Stimulated activated CD8-positive, alpha-beta memory T cell treated with anti-CD3 and anti-CD28 coated beads, Interleukin-4, amount 100 ng/mL, for 48 hours (primary cell): ENCODE data around the gene KCNQ4.

Experiments
- DNase-seq: peaks from one replicate; pipeline ENCODE4 v3.0.0-alpha.2; 2020

KCNQ4 gene

DNA sequence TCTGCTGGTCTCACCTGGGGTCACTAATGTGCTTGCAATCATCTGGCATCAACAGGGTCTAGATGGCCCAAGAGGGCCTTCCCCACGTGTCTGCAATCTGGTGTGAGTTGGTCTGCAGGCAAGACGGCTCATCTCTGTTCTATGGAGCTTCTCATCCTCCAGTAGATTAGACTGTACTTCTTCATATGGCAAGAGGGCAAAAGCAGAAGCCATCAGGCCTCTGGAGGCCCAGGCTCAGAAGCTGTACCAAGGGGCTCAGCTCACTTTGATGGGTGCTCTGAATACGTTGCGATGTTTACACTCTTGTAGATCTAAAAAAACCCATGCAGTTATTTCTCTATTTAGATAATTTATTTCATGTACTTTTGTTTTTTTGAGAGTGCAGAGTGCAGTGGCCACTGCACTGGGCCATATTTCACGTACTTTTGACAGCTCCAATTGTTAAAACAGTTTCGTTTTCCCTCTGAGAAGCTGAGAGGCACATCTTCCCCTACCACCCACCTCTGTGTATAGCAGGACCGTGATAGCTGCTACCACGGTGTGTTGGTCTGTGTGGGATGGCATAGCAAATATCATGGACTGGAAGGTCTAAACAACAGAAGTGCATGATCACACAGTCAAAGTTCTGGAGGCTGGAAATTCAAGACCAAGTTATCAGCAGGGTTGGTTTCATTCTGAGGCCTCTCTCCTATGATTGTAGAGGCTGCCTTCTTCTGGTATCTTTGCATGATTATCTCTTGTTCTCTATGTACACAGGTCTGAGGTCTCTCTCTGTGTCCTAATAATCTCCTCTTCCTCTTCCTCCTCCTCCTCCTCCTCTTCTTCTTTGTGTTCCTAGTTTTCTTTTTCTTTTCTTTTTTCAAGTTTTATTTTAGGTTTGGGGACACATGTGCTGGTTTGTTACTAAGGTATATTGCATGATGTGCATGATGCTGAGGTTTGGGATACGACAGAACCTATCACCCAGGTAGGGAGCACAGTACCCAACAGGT lies 61.6 kb downstream of the KCNQ4 start:
- DNase-seq, result no peak

DNA sequence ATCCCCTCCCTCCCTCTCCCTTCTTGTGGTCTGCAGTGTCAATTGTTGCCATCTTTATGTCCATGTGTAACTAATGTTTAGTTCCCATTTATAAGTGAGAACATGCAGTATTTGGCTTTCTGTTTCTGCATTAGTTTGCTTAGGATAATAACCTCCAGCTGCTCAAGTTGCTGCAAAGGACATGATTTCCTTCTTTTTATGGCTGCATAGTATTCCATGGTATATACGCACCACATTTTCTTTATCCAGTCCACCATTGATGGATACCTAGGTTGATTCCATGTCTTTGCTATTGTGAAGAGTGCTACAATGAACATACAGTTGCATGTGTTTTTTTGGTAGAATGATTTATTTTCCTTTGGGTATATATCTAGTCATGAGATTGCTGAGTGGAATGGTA lies 62.3 kb downstream of the KCNQ4 start:
- DNase-seq, result no peak

DNA sequence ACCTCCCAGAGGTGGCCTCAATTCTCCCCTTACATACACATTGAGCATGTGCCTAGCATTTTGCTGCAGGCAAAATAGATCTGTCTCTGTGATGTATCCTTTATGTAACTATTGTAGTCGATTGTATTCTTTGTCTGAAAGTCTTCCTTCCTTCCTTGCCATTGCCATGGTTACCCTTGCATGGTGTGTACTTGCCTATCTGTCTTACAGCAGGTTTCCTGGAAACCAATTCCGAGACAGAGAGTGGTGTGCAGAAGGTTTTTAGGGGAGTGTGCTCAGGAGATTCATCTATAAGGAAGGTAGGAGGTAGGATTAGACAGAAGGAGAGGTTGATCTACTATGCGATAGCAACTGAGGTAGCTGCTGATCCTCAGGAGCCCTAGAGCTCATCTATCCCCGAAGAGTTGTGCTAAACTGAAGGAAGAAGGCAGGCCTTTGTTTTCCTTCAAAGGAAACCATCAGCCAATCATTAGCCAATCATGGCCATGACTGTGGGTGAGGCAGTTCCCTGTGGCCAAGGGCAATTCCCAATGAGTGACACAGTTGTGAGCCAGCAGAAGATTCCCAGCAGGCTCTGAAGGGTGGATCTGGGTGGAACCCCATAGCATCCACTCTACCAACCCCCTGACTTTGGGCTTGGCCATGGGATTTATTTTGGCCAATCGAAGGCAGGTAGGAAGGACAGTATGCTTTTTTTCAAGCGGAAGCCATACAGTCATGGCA lies 63.6 kb downstream of the KCNQ4 start:
- DNase-seq, result no peak

DNA sequence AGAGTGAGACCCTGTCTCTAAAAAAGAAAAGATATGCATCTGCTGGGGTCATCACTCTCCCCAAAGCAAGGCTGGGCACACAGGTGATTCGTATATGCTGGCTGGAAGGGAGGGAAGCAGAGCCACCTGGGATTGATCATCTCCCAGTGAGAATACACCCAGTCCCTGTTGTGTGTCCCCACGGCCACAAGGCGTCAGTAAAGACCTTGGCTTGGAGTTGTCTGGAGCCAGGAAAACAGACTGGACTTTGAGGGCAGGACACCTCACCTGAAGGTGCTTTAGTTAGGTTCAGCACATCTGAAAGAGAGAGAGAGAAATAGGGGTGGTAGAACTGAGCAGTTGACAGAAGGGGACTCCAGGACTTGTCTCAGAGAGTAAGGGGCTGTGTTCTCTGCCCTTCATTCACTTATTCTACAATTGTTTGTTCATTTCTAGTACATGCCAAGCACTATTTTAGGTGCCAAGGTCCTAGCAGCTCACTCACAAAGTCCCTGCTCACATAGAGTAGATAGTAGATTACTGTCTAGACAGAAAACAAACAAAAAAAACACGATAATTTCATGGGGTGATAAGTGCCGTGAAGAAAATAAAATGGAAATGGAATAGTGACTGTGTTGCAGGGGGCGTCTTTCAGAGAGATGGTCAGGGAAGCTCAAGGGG lies 65.1 kb downstream of the KCNQ4 start:
- DNase-seq, result no peak

DNA sequence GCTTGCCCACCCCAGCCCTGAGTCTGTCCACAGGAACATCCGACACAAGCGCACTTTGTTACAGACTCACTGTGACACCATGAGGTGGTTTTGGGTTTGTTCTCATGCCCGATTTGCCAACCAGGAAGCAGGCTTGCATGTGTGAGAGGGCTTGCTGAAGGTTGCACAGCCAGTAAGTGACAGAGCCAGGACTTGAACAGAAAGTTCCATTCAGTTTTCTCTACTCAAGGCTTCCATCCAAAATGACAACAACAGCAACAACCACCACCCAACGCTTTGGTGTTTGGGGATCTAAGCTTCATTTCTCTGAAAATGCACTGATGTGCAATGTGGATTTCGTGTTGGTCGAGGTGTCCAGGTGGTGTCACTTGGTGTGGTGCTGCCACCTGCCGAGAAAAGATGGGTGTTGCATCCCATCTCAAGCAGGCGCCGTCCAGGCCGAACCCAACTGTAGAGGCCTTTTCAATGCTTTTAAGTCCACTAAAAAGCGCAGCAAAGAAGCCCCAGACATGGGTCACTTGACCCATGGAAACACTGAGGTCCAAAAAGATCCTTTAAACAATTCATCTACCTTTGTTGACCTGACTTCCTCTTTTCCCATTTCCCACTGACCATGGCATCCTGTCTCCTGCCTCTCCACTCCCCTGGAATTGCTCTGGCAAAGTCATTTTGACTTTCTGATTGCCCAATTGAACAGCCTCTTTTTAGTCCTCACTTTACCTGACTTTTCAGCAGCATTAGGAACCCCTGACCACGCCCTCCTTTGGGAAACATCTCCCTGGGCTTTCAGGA lies 66.4 kb downstream of the KCNQ4 start:
- peak; percentile 88 for DNase-seq

DNA sequence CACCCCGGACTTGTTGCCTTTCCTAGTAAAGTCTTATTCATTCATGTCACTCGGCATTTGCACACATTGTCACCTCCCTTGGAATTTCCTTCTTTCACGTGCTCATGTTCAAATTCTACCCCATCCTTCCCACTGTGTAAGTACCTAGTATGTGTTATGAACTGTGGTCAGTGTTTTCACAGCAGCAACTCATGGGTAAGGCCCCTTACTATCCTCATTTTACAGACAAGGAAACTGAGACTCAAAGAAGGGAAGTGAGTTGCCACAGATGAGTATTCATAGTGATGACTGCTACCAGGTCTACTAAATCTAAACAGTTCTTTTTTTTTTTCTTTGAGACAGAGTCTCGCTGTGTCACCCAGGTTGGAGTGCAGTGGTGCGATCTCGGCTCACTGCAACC lies 68.1 kb downstream of the KCNQ4 start:
- no peak for DNase-seq

DNA sequence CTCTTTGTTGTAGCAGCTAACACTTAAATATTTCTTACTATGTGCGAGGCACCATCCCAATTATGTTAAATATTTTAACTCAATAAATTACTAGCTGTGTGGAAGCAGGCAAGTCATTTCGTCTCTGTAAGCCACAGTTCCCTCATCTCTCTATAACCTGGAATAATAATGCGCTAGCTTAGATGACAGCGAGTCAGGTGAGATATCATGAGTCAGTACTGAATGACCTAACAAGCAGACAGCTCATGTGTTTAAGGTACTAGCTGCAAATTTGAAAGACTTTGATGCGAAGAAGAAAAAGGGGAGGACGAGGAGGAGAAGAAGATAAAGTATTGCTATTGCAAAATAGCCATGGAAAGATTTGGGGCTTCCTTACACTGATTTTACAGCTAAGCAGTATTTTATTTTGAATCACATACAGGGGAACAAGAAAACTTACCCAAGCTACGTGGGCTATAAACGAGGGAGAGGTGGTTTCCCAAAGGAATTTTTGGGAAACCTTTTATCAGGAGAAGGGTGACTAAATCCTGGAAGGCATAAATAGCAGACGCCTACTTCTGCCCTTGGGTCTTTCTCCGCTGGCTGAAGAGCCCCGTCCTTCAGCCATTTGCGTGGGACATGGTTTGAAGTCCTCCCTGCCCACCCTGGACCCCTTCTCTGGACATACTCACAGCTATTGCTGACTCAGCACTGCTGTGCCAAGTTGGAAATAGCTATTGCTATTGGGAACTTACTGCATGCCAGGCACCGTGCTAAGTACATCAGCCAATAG lies 69.7 kb downstream of the KCNQ4 start:
- DNase-seq, result no peak

DNA sequence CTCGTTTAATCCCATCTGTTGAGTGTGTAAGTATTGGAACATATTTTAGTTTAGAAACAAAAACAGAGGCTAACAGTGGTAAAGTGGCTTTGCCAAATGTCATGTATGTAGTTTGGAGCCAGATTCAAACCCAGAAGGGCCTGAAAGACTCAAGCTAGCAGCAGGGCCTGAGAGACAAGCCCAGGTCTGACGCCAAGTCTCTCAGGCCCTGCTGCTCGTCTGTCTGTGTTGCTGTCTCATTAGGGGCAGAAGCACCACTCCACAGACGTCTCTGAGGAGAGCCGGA lies 70.2 kb downstream of the KCNQ4 start:
- no peak for DNase-seq

DNA sequence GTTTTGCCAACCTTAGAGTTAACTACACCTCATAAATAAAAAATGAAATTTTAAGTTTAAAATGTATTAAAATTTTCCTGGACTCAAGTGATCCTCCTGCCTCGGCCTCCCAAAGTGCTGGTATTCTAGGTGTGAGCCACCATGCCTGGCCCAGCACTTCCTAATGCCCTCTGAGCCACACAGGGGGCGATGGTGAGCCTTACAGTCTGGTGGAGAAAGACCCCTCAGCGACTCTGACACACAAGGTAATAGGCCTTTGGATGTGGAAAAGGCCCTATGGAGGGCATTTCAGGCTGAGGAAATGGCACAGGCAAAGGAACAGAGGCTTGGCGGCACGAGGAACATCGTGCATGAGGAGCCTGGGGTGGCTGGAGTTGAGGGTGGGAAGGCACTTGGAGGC lies 71.9 kb downstream of the KCNQ4 start:
- peak; percentile 48 for DNase-seq

DNA sequence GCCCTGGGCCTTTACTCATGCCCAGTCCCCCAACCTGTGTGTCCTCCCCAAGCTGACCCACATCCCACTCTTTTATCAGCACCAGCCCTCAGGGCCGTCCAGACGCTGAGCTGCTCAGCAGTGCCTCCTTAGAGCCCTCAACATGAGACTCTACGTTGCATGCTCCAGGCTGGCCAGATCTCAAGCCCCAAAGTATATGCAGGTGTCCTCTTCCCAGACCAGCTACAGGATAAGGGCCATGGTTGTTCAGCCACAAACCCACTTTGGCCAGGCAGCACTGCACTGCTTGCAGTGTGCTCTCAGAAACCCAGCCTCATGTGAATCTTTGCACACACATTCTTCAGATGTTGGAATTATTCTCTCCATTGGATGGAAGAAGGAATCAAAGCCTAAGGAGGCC lies 72.5 kb downstream of the KCNQ4 start:
- DNase-seq, result no peak

DNA sequence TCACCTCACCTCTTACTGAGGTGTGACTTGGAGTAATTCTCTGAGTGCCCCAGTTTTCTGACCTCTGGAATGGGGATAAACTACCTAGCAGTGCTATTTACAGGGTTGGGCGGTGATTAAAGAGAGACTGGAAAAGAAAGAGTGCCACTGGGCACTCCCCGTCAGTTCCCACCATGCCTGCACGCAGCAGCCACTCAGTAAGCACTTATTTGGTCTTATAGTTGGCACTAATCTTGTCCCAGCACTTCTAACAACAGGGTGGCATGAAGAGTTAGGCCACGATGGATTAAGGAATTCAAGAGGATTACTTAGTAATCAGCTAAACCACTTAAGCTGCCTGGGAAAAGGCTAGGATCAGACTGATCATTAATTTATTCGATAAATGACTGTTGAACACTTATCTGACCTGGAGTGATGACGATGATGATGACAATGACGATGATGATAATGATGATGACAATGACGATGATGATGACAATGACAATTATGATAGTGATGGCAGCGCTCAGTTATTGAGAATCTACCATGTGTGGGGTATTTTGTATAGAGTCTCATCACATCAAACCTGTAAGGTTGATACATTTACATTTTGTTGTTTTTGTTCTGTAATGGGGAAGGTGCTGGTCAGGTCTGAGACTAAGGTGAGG lies 73.2 kb downstream of the KCNQ4 start:
- no peak for DNase-seq

DNA sequence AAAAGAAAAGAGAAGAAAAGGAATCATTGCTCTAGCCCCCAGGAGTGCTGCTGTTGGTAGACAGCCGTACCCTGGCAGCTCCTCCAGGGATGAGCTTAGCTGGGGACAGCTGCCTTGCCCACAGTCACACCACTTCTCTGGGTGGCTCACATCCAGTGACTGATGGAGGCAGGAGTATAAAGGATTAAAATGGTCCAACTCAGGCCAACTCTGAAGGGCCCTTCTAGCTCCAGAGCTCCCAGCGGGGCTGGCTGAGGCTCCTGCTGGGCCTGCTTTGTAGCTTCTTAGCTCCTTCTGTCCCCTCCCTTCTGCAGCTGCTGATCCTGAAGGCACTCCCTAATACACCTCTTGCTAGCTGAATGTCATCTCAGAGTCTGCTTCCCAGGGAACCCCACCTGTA lies 74.2 kb downstream of the KCNQ4 start:
- no peak for DNase-seq

DNA sequence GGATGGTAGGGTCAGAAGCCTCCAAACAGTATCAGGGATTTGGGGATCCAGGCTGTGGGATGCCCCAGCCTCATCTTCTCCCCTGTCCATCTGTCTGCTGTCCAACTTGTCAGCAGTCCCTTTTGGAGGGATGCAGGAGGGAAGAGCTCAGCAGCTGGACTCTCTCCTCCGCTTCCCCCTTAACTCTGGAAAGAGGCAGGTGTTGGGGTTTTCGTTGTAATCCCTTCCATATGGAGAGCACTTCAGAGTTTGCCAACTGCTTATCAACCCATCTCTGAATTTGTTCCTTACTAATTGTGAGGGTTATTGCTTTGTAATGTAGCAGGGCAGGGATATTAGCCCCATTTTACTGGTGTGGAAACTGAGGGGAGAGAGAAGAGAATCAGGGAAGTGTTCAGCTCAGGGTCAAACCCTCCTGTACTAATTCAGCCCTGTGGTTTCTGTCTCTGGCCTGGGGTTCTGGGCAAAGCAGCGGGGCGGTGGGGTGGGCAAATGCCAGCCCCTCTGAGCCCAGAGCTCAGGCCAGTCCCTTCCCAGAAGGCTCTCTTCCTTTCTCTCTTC lies 75.3 kb downstream of the KCNQ4 start:
- no peak for DNase-seq

DNA sequence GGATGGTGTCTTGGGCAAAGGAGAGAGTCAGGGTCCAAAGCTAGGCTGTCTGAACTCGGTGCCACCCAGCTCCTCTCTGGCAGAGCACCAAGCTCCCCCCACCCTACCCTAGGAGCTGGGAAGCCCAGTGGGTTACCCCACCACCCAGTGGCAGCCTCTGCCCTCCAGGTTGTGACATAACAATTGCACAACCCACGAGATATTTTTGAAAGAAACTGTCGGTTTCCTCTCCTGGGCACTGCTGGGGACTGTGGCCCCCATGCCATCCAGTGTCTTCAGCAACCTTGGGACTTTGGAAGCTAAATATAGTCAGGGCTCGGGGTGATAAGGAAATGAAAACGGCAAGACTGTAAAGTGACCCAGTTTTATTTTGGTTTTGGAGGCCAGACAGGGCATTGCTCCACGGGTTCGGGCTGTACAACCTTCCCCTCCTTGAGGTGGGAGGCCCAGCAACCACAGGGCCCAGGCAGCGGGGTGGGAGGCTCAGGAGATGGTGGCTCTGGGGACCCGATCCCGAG lies 77.2 kb downstream of the KCNQ4 start:
- DNase-seq, result no peak

DNA sequence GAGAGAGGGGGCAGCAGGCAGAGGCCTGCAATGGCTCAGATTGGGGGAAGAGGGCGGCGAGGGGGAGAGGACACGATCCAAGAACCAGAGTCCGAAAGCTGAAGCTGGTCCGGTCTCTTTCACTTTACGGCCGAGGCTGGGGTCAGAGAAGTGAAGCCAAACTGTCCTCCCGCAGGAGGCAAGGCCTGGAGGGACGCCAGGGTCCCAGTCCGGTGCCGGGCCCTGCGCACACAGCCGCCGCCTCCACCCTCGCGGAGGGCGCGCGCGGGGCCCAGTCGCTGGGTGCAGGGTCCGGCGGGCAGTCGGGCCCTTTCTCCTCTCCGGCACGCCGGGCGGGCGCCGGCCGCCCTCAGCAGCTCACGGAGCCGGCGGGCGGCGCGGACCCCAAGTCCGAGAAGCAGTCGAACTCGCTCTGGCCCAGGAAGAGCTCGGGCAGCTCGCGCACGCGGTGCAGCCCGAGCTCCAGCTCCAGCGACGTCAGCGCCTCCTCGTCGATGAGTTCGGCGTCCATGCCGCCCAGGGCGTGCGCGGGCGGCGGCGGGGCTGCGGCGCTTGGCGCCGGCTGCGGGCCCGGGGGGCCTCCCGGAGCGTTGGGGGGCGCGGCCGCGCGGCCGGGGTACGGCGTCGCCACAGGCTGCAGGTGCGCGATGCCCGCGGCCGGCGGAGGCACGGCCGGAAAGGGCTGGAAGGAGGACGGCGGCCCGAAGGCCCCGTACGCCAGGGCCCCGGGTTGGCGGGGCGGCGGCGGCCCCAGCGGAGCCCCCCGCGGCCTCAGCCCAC lies 77.8 kb downstream of the KCNQ4 start:
- peak; percentile 36 for DNase-seq

DNA sequence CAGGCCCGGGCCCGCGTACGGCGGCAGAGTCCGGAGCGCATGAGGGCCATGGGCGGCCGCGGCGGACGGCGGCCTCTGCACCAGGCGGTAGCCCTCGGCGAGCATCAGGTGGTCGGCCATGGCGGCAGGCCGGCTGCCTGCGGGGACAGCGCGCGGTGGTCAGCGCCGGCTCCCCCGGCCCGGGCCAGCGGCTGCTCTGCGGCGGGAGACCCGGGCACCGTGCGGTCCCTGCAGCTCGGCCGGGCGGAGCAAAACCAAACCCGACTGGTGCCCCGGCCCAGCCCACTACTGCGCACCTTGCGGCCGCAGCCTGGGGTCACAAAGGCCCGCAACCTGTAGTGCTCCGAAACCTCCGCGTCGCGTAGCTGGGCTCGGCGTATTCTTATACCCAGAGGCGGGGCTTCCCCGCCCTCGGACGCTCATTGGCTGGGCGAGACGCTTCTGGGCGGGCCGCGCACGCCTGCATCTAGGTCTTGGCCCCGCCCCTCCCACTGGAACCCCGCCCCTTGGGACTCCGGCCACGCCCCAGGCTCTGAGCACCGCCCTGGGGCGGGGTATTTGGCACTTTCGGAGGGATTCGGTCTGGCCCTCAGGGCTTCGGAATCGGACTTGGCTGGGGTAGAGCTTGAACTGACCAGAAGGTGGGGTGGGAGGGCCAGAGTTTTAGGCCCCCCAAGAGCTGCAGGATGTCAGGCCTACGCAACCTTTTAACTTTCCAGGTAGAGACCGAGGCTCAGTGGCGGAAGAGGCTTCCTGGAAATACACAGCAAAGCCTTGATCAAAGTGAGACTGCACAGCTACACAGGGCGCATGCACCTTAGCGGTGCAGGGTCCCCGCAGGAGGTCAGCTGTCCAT lies 78.6 kb downstream of the KCNQ4 start, which contains the start of gene CITED4:
Gene CITED4 (minus strand): TSS at position 356 of the 856 bp plus-strand sequence. CDS start 236 bp downstream, at position 120.
- DNase-seq, result peak; percentile 95

DNA sequence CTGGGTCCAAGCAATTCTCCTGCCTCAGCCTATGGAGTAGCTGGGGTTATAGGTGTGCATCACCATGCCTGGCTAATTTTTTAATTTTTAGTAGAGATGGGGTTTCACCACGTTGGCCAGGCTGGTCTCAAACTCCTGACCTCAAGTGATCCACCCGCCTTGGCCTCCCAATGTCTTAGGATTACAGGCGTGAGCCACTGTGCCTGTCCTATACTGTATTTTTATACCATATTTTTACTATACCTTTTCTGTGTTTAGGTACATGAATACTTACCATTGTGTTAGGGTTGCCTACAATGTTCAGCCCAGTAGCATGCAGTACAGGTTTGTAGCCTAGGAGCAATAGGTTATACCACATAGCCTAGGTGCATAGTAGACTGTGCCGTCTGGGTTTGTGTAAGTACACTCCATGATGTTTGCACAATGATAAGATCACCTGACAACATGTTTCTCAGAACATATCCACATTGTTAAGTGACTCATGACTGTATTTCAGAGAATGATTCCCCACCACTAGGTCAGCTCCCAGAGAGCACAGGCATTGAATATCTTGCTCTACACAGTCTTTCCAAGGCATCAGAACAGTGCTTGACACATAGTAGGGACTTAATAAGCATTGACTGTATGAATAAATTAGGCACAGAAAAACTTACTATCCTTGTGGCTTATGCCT lies 84.6 kb downstream of the KCNQ4 start:
- DNase-seq, result no peak

DNA sequence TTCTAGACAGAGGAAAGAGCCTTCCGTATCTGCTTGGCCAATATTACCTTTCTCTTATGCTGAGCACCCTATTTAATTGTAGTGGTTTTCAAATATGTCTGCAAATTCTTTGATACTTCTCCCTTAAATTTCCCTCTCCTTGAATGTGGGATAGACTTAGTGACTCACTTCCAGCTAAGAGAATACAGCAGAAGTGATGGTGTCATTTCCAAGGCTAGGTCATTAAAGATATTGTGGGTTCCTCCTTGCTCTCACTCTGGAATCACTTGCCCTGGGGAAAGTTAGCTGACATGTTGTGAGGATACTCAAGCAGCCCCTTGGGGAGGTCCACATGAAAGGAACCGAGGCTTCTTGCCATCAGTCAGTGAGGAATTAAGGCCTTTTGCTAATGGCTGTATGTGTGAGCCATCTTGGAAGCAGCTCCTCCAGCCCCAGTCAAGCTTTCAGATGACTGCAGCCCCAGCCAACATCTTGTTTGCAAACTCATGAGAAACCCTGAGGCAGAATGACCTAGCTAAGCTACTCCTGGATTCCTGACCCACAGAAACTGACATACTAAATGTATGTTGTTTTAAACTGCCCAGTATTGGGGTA lies 86.6 kb downstream of the KCNQ4 start:
- no peak for DNase-seq
